Stomach (tissue), 9 donors: Measurements from ENCODE around the gene RGS7. TPM values are rescaled to one million over a fixed set of nuclear protein-coding genes. Genes with fewer than 3 reads are reported as not detected.
"Not testable (repeated sequence)": the region's sequence is repeated elsewhere in the genome, so short reads cannot be mapped to it uniquely, and the experiment has no call there.

Experiments
- DNase-seq, 2 donors: peaks; one replicate each; pipeline versions ENCODE4 v3.0.0 to v3.0.0-alpha.2; 2013 to 2019
- H3K27ac ChIP-seq, 5 donors: fragments of 200-600 bp in 4 of 5; sonication (generic) in 4 of 5; one replicate each; pipeline ENCODE4 v1.5.1; 2013 to 2019; ENCODE audit warnings: mild to moderate bottlenecking in 1 of 5, moderate library complexity in 1 of 5
- H3K27me3 ChIP-seq, 3 donors: fragments of 200-600 bp; sonication (generic); one replicate each; pipeline ENCODE4 v1.5.1; 2017 to 2019; ENCODE audit warnings: mixed run types in 1 of 3
- H3K36me3 ChIP-seq, 4 donors: fragments of 200-600 bp; sonication (generic); 1 replicate in 3 of 4; 2 replicates in 1 of 4; pipeline ENCODE4 v1.5.1; 2016 to 2019
- H3K4me1 ChIP-seq, 4 donors: fragments of 200-600 bp; sonication (generic); one replicate each; pipeline ENCODE4 v1.5.1; 2016 to 2019
- H3K4me3 ChIP-seq, 4 donors: fragments of 200-600 bp; sonication (generic) in 3 of 4; one replicate each; pipeline ENCODE4 v1.5.1; 2016 to 2019; ENCODE audit warnings: mild to moderate bottlenecking in 1 of 4
- H3K9me3 ChIP-seq, 4 donors: fragments of 200-600 bp; sonication (generic); one replicate each; pipeline ENCODE4 v1.5.1; 2016 to 2019
- CTCF ChIP-seq, 7 experiments: fragments of 450-650 bp in 4 of 7; fragments of 200-600 bp in 3 of 7; sonication (generic) in 3 of 7; IDR thresholded peaks; one replicate each; pipeline ENCODE4 v1.5.1; 2016 to 2019; ENCODE audit warnings: antibody characterized with exemption in 7 of 7, control low read depth in 2 of 7, mild to moderate bottlenecking in 1 of 7
- EP300 ChIP-seq: sonication (generic); formaldehyde crosslinking; IDR thresholded peaks from one replicate; pipeline ENCODE4 v1.6.1; 2017; ENCODE audit warnings: antibody characterized with exemption
- POLR2A ChIP-seq, 4 donors: fragments of 450-650 bp; IDR thresholded peaks; one replicate each; pipeline ENCODE4 v1.6.1; 2016; ENCODE audit warnings: antibody characterized with exemption in 4 of 4, control low read depth in 2 of 4, mild to moderate bottlenecking in 1 of 4, moderate library complexity in 1 of 4
- POLR2AphosphoS5 ChIP-seq, 3 donors: sonication (generic); formaldehyde crosslinking; IDR thresholded peaks; one replicate each; pipeline ENCODE4 v1.6.1; 2016; ENCODE audit warnings: antibody characterized with exemption in 3 of 3
- WGBS, 5 donors: extraction: QIAGEN DNeasy Blood & Tissue Kit in 3 of 5; methylation state at CpG; one replicate each; pipeline versions ENCODE4 v1.1.5 to v1.1.7; 2013 to 2018; 5-methylcytosine and 5-hydroxymethylcytosine counted together
- intact Hi-C: fragments of 100-400 bp; cut with DNase I; formaldehyde crosslinking; loops from one replicate; pipeline ENCODE4 v1.15.1; 2023; ENCODE audit warnings: low total_unique reads
- polyA plus RNA-seq, 3 donors: library from polyadenylated mRNA; stranded (reverse); fragments of 200-250 nt; gene quantifications; one replicate each; pipeline ENCODE4 v1.2.3, GENCODE V29; 2013
- total RNA-seq, 5 donors: library from RNA; depleted of rRNA; stranded (reverse); fragments of >200 nt; gene quantifications; one replicate each; pipeline versions ENCODE4 v1.1.0 to v1.2.3, GENCODE V29; 2014 to 2016
- donor health status: healthy with polysubstance abuse.
- donor health status: Bipolar disorder and iron deficiency.
- donor health status: healthy.

Gene RGS7
- total and polyA plus RNA-seq, 8 donors = 0.23 to 2.9 (median 1.9) TPM; not detected in 2

- Histone ChIP-seq H3K9me3 (peaks cover 0 to 4% (median 0%) of the 10 kb centered on the region in 4 donors), H3K36me3 (no peaks in the 10 kb centered on the region), H3K4me3 (no peak overlapping the region), H3K27me3 (no peaks in the 10 kb centered on the region), H3K27ac (no peak overlapping the region), H3K4me1 (no peaks in the 10 kb centered on the region)
- no peak for DNase-seq
- WGBS, 5 donors = 85 to 96% (median 92%) methylated on average over 1 of the region's 1 CpG
- intact Hi-C loops = no loop called here
- TF ChIP-seq CTCF (IDR thresholded peaks at IDR 0.05) (no peak), POLR2A (IDR thresholded peaks at IDR 0.05) (no peak), POLR2AphosphoS5 (IDR thresholded peaks at IDR 0.05) (no peak), EP300 (no peak)
These were observed 380.3 kb downstream of the RGS7 start for GRCh38 chr1:240976685-240977084.

GRCh38 chr1:240973875-240974274, 383.1 kb downstream of the RGS7 start:
- Histone ChIP-seq H3K27ac (no peak overlapping the region), H3K36me3 (no peaks in the 10 kb centered on the region), H3K9me3 (peaks cover 0 to 4% (median 0%) of the 10 kb centered on the region in 4 donors), H3K4me3 (no peak overlapping the region), H3K4me1 (no peaks in the 10 kb centered on the region), H3K27me3 (no peaks in the 10 kb centered on the region)
- no peak for DNase-seq
- WGBS, 5 donors = 79 to 91% (median 87%) methylated on average over 3 of the region's 3 CpGs
- intact Hi-C loops = no loop called here
- TF ChIP-seq POLR2AphosphoS5 (IDR thresholded peaks at IDR 0.05) (no peak), POLR2A (IDR thresholded peaks at IDR 0.05) (no peak), CTCF (IDR thresholded peaks at IDR 0.05) (no peak), EP300 (no peak)

GRCh38 chr1:240972059-240972458, 384.9 kb downstream of the RGS7 start:
- H3K4me1 ChIP-seq, DNase-seq, H3K4me3 ChIP-seq, H3K27ac ChIP-seq, H3K9me3 ChIP-seq, H3K27me3 ChIP-seq, H3K36me3 ChIP-seq, intact Hi-C loops: not testable (repeated sequence)
- 93 to 98% (median 96%) methylated on average over 3 of the region's 4 CpGs for WGBS, 5 donors

GRCh38 chr1:240970253-240970652, 386.8 kb downstream of the RGS7 start:
- WGBS, 5 donors = 75 to 88% (median 82%) methylated on average over 4 of the region's 4 CpGs
- Histone ChIP-seq H3K27me3 (no peaks in the 10 kb centered on the region), H3K27ac (no peak overlapping the region), H3K4me1 (no peaks in the 10 kb centered on the region), H3K9me3 (no peaks in the 10 kb centered on the region), H3K36me3 (no peaks in the 10 kb centered on the region), H3K4me3 (no peak overlapping the region)
- intact Hi-C loops = no loop called here
- TF ChIP-seq EP300 (no peak), POLR2A (IDR thresholded peaks at IDR 0.05) (no peak), POLR2AphosphoS5 (IDR thresholded peaks at IDR 0.05) (no peak), CTCF (IDR thresholded peaks at IDR 0.05) (no peak)
- no peak for DNase-seq

- 78 to 86% (median 84%) methylated on average over 5 of the region's 5 CpGs for WGBS, 5 donors
- Histone ChIP-seq H3K36me3 (no peaks in the 10 kb centered on the region), H3K4me1 (no peaks in the 10 kb centered on the region), H3K9me3 (no peaks in the 10 kb centered on the region), H3K27ac (no peak overlapping the region), H3K27me3 (no peaks in the 10 kb centered on the region), H3K4me3 (no peak overlapping the region)
- intact Hi-C loops = no loop called here
- DNase-seq = no peak
- TF ChIP-seq EP300 (no peak), CTCF (IDR thresholded peaks at IDR 0.05) (no peak), POLR2AphosphoS5 (IDR thresholded peaks at IDR 0.05) (no peak), POLR2A (IDR thresholded peaks at IDR 0.05) (no peak)
These were observed 388.1 kb downstream of the RGS7 start for GRCh38 chr1:240968864-240969263.
